ENCODE measurements around the gene KLF4. TPM values are rescaled to one million over a fixed set of nuclear protein-coding genes. Genes with fewer than 3 reads are reported as not detected.
"Not testable (repeated sequence)": the region's sequence is repeated elsewhere in the genome, so short reads cannot be mapped to it uniquely, and the experiment has no call there.

KLF4 gene
- total RNA-seq, 3 donors from 2014 or later (not counting 1 experiment from before 2014, with no cell fraction given) = 29.8 to 162 (median 29.8) TPM

GRCh38 chr9:107502464-107502863 lies 12.9 kb upstream of the KLF4 start:
- Mint-ChIP-seq H3K36me3 (no peaks in the 10 kb centered on the region), H3K27ac (no peak overlapping the region), H3K9me3 (no peaks in the 10 kb centered on the region), H3K4me1 (no peaks in the 10 kb centered on the region), H3K27me3 (ENCODE audit: low read depth in 2 of 2) (no peaks in the 10 kb centered on the region), H3K4me3 (no peak overlapping the region)
- no peaks in the 10 kb centered on the region for H3K36me3 ChIP-seq (ENCODE audit: control insufficient read depth, insufficient read depth, low read length)
- no peaks in the 10 kb centered on the region for H3K9me3 ChIP-seq (ENCODE audit: control insufficient read depth, insufficient read depth, low read length)
- 96% methylated on average over 3 of the region's 3 CpGs for WGBS (ENCODE audit: insufficient coverage)
- no peaks in the 10 kb centered on the region for H3K4me1 ChIP-seq (ENCODE audit: control insufficient read depth, insufficient read depth, low read length)
- DNase-seq (no peak), ATAC-seq (no peak)
- no peak overlapping the region for H3K4me3 ChIP-seq (ENCODE audit: low read length)
- no peaks in the 10 kb centered on the region for H3K27me3 ChIP-seq (ENCODE audit: control insufficient read depth, insufficient read depth, low read length)
- no peak overlapping the region for H3K27ac ChIP-seq (ENCODE audit: low read length)
- TF ChIP-seq, protein P1, sequence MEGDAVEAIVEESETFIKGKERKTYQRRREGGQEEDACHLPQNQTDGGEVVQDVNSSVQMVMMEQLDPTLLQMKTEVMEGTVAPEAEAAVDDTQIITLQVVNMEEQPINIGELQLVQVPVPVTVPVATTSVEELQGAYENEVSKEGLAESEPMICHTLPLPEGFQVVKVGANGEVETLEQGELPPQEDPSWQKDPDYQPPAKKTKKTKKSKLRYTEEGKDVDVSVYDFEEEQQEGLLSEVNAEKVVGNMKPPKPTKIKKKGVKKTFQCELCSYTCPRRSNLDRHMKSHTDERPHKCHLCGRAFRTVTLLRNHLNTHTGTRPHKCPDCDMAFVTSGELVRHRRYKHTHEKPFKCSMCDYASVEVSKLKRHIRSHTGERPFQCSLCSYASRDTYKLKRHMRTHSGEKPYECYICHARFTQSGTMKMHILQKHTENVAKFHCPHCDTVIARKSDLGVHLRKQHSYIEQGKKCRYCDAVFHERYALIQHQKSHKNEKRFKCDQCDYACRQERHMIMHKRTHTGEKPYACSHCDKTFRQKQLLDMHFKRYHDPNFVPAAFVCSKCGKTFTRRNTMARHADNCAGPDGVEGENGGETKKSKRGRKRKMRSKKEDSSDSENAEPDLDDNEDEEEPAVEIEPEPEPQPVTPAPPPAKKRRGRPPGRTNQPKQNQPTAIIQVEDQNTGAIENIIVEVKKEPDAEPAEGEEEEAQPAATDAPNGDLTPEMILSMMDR (IDR thresholded peaks at IDR 0.05) = no peak
- intact Hi-C loops (cut with micrococcal nuclease) = no loop called here

DNA sequence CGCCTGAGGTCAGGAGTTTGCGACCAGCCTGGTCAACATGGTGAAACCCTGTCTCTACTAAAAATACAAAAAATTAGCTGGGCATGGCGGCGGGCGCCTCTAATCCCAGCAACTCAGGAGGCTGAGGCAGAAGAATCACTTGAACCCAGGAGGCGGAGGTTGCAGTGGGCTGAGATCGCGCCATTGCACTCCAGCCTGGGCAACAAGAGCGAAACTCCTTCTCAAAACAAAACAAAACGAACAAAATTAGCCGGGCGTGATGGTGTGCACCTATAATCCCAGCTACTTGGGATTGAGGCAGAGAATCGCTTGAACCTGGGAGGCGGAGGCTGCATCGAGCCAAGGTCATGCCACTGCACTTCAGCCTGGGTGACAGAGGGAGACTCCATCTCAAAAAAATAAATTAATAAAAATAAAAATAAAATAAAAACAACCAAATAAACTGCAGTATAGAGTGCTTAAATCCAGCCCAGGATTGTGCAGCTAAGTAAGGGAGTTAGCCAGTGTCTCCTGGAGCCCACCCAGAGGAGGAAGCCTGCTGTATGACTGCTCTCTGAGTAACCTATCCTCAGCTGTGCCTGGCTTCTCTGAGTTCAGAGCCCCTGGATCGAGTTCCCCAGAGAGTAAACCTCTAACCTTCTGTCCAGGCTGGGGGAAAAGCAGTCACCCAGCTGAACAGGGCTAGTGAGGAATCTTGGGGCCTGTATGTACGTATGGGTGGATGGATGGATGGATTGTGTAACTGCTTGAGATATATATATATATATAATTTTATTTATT lies 11.0 kb upstream of the KLF4 start:
- DNase-seq; H3K27me3 ChIP-seq (ENCODE audit: control insufficient read depth, insufficient read depth, low read length); H3K9me3 Mint-ChIP-seq; H3K9me3 ChIP-seq (ENCODE audit: control insufficient read depth, insufficient read depth, low read length); H3K36me3 Mint-ChIP-seq; H3K4me3 ChIP-seq (ENCODE audit: low read length); H3K27ac ChIP-seq (ENCODE audit: low read length); H3K4me3 Mint-ChIP-seq; H3K4me1 ChIP-seq (ENCODE audit: control insufficient read depth, insufficient read depth, low read length); H3K27ac Mint-ChIP-seq; intact Hi-C loops (cut with micrococcal nuclease); H3K36me3 ChIP-seq (ENCODE audit: control insufficient read depth, insufficient read depth, low read length); ATAC-seq; H3K4me1 Mint-ChIP-seq; H3K27me3 Mint-ChIP-seq (ENCODE audit: low read depth in 2 of 2): not testable (repeated sequence)
- WGBS (ENCODE audit: insufficient coverage) = 94% methylated on average over 16 of the region's 17 CpGs

- DNase-seq (no peak), ATAC-seq (no peak)
- H3K27ac ChIP-seq (ENCODE audit: low read length) = no peak overlapping the region
- no peaks in the 10 kb centered on the region for H3K4me1 ChIP-seq (ENCODE audit: control insufficient read depth, insufficient read depth, low read length)
- peaks cover 25 to 29% of the 10 kb centered on the region in 2 donors for H3K27me3 Mint-ChIP-seq (ENCODE audit: low read depth in 2 of 2)
- intact Hi-C loops (cut with micrococcal nuclease) = no loop called here
- H3K27ac Mint-ChIP-seq = no peak overlapping the region
- TF ChIP-seq, protein P1 (IDR thresholded peaks at IDR 0.05) = no peak
- no peaks in the 10 kb centered on the region for H3K4me1 Mint-ChIP-seq
- no peak overlapping the region for H3K4me3 ChIP-seq (ENCODE audit: low read length)
- H3K27me3 ChIP-seq (ENCODE audit: control insufficient read depth, insufficient read depth, low read length) = no peaks in the 10 kb centered on the region
- no peak overlapping the region for H3K4me3 Mint-ChIP-seq
- WGBS (ENCODE audit: insufficient coverage) = 9% methylated on average over 2 of the region's 2 CpGs
- H3K36me3 Mint-ChIP-seq = no peaks in the 10 kb centered on the region
- H3K9me3 ChIP-seq (ENCODE audit: control insufficient read depth, insufficient read depth, low read length) = no peaks in the 10 kb centered on the region
- no peaks in the 10 kb centered on the region for H3K9me3 Mint-ChIP-seq
- no peaks in the 10 kb centered on the region for H3K36me3 ChIP-seq (ENCODE audit: control insufficient read depth, insufficient read depth, low read length)
Observed at GRCh38 chr9:107496976-107497375, 7.4 kb upstream of the KLF4 start.

GRCh38 chr9:107492381-107492970 lies 2.9 kb upstream of the KLF4 start:
- TF ChIP-seq, protein P1 (IDR thresholded peaks at IDR 0.05) = no peak
- WGBS (ENCODE audit: insufficient coverage) = 76% methylated on average over 4 of the region's 4 CpGs
- H3K4me3 Mint-ChIP-seq = peak overlapping the region; percentile 1
- no peaks in the 10 kb centered on the region for H3K36me3 Mint-ChIP-seq
- intact Hi-C loops (cut with micrococcal nuclease) = no loop called here
- H3K4me1 Mint-ChIP-seq = peaks cover 20 to 26% of the 10 kb centered on the region in 2 donors
- Histone ChIP-seq H3K36me3 (ENCODE audit: control insufficient read depth, insufficient read depth, low read length) (no peaks in the 10 kb centered on the region), H3K4me3 (ENCODE audit: low read length) (no peak overlapping the region), H3K9me3 (ENCODE audit: control insufficient read depth, insufficient read depth, low read length) (no peaks in the 10 kb centered on the region), H3K4me1 (ENCODE audit: control insufficient read depth, insufficient read depth, low read length) (peaks cover 30% of the 10 kb centered on the region), H3K27me3 (ENCODE audit: control insufficient read depth, insufficient read depth, low read length) (peaks cover 12% of the 10 kb centered on the region), H3K27ac (ENCODE audit: low read length) (no peak overlapping the region)
- no peak for DNase-seq
- no peak overlapping the region for H3K27ac Mint-ChIP-seq
- ATAC-seq = no peak
- no peaks in the 10 kb centered on the region for H3K9me3 Mint-ChIP-seq
- H3K27me3 Mint-ChIP-seq (ENCODE audit: low read depth in 2 of 2) = peaks cover 49 to 51% of the 10 kb centered on the region in 2 donors
